Loucy (cell line): ENCODE measurements around the gene SP6.

Source experiments
- H2AFZ ChIP-seq: fragments of 200-600 bp; sonication (generic); 2 replicates; pipeline ENCODE4 v1.6.0; 2016; ENCODE audit warnings: antibody characterized with exemption, mild to moderate bottlenecking, low read length, moderate library complexity
- H3F3A ChIP-seq: fragments of 200-600 bp; 2 replicates; pipeline ENCODE4 v1.6.0; 2016; ENCODE audit warnings: antibody characterized with exemption, low read depth, mild to moderate bottlenecking
- H3K27me3 ChIP-seq: fragments of 200-600 bp; sonication (generic); 2 replicates; pipeline ENCODE4 v1.6.1; 2014; ENCODE audit warnings: low read length, mild to moderate bottlenecking; ENCODE audit not compliant: insufficient read depth, poor library complexity, severe bottlenecking
- H3K36me3 ChIP-seq: fragments of 200-600 bp; sonication (generic); 2 replicates; pipeline ENCODE4 v1.6.1; 2016; ENCODE audit warnings: low read length; ENCODE audit not compliant: insufficient read depth
- H3K4me1 ChIP-seq: fragments of 200-600 bp; sonication (generic); 2 replicates; pipeline ENCODE4 v1.5.1; 2014; ENCODE audit warnings: low read length, mild to moderate bottlenecking; ENCODE audit not compliant: insufficient read depth, poor library complexity, severe bottlenecking
- H3K4me2 ChIP-seq: fragments of 200-600 bp; sonication (generic); 2 replicates; pipeline ENCODE4 v1.6.0; 2014; ENCODE audit warnings: antibody characterized with exemption, low read length, low read depth, mild to moderate bottlenecking; ENCODE audit not compliant: poor library complexity, severe bottlenecking
- H3K4me3 ChIP-seq: fragments of 200-600 bp; sonication (generic); 2 replicates; pipeline ENCODE4 v1.5.1; 2014; ENCODE audit warnings: low read length, mild to moderate bottlenecking, mixed read lengths; ENCODE audit not compliant: poor library complexity, severe bottlenecking
- H3K79me2 ChIP-seq: fragments of 200-600 bp; sonication (generic); 2 replicates; pipeline ENCODE4 v1.6.1; 2014; ENCODE audit warnings: low read length; ENCODE audit not compliant: insufficient read depth
- H3K9ac ChIP-seq: fragments of 200-600 bp; sonication (generic); 2 replicates; pipeline ENCODE4 v1.6.0; 2014; ENCODE audit warnings: mild to moderate bottlenecking, low read depth, low read length, moderate library complexity; ENCODE audit not compliant: poor library complexity, severe bottlenecking
- H3K9me2 ChIP-seq: fragments of 200-600 bp; sonication (generic); replicated peaks from 2 replicates; pipeline ENCODE4 v1.6.1; 2016; ENCODE audit warnings: low read depth, low read length, mixed read lengths
- H3K9me3 ChIP-seq: fragments of 200-600 bp; sonication (generic); 2 replicates; pipeline ENCODE4 v1.6.1; 2014; ENCODE audit warnings: mild to moderate bottlenecking, antibody characterized with exemption, low read length, low read depth; ENCODE audit not compliant: insufficient read depth
- H4K20me1 ChIP-seq: fragments of 200-600 bp; sonication (generic); 2 replicates; pipeline ENCODE4 v1.6.0; 2014; ENCODE audit warnings: antibody characterized with exemption, low read length, mild to moderate bottlenecking; ENCODE audit not compliant: insufficient read depth, poor library complexity, severe bottlenecking
- CTCF ChIP-seq: fragments of 200-600 bp; sonication (generic); conservative IDR thresholded peaks from 2 replicates; pipeline ENCODE4 v1.5.1; 2014; ENCODE audit warnings: mild to moderate bottlenecking, antibody characterized with exemption, low read length
- EZH2phosphoT487 ChIP-seq: fragments of 200-600 bp; IDR thresholded peaks from 2 replicates; pipeline ENCODE4 v1.6.1; 2018; ENCODE audit warnings: antibody characterized with exemption, mild to moderate bottlenecking, moderate library complexity, borderline replicate concordance

The SP6 gene

DNA sequence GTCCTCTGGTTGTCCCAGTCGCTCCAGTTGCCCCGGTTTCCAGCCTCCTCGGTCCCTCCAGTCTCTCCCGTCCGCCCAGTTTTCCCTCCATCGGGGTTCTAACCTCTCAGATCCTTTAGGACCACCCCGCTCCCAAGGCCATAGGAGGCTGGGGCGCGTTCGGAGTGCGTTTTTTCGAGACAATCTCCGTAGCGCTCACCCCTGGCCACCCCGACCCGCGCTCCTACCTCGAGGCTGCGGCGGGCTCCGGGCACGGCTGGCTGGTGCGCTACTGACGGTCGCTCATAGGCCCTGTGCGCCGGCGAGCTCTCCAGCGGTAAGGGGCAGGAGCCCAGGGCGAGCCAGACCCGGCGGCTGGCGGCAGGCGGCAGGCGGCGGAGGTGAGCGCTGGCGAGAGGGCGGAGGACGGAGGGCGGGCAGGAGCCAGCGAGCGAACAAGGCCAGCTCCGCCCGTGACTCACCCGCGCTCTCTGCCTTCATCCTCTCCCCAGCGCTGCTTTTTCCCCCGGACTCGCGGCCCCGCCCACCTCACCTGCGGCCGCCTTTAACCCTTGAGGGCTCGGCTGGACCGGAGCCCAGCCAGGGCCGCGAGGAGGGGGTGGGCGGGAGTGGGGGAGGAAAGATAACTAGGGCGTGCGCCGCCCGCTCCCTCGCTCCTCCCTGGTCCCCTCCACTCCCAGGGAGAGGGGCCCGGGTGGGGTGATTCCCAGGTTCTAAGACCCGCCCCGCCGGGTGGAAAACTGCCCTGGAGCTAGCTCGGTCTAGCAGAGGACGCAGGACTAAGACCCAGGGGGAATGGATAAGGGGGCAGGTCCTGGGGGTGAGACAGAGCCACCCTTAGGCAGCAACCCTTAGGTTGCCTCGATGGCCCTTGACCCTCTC lies at the start of gene SP6:
TSS of gene SP6 (minus strand) at position 472 of the 882 bp plus-strand sequence. CDS start 2,734 bp downstream, outside the sequence.
- Histone ChIP-seq H3F3A (no peaks in the 10 kb centered on the region), H3K36me3 (no peaks in the 10 kb centered on the region), H3K9me2 (no peaks in the 10 kb centered on the region), H3K79me2 (no peaks in the 10 kb centered on the region), H3K27me3 (peaks cover 14% of the 10 kb centered on the region), H3K4me3 (no peak within 1 kb of the TSS), H3K4me1 (no peaks in the 10 kb centered on the region), H3K9me3 (no peaks in the 10 kb centered on the region), H3K9ac (no peak within 1 kb of the TSS), H2AFZ (no peak within 1 kb of the TSS), H3K4me2 (no peak within 1 kb of the TSS), H4K20me1 (no peaks in the 10 kb centered on the region)
- no peak for TF ChIP-seq EZH2phosphoT487
- no peak for TF ChIP-seq CTCF

GRCh38 chr17:47899643-47900042 lies 48.7 kb upstream of the SP6 start:
- Histone ChIP-seq H3K4me1 (peaks cover 24% of the 10 kb centered on the region), H3K4me2 (peak overlapping the region; percentile 3), H3K27me3 (no peaks in the 10 kb centered on the region), H3K4me3 (no peak overlapping the region), H3F3A (no peaks in the 10 kb centered on the region), H2AFZ (no peak overlapping the region), H3K9me2 (no peaks in the 10 kb centered on the region), H4K20me1 (peaks cover 5% of the 10 kb centered on the region), H3K9ac (no peak overlapping the region), H3K36me3 (no peaks in the 10 kb centered on the region), H3K79me2 (peaks cover 34% of the 10 kb centered on the region), H3K9me3 (no peaks in the 10 kb centered on the region)
- TF ChIP-seq EZH2phosphoT487: no peak
- no peak for TF ChIP-seq CTCF

GRCh38 chr17:47898241-47898640 lies 47.3 kb upstream of the SP6 start:
- peak overlapping the region; percentile 99 for H3K9ac ChIP-seq
- peaks cover 30% of the 10 kb centered on the region for H3K4me1 ChIP-seq
- H3F3A ChIP-seq: no peaks in the 10 kb centered on the region
- peak overlapping the region; percentile 99 for H3K4me2 ChIP-seq
- H3K27me3 ChIP-seq: no peaks in the 10 kb centered on the region
- H4K20me1 ChIP-seq: peaks cover 5% of the 10 kb centered on the region
- H3K36me3 ChIP-seq: no peaks in the 10 kb centered on the region
- H3K4me3 ChIP-seq: peak overlapping the region; percentile 100
- peaks cover 39% of the 10 kb centered on the region for H3K79me2 ChIP-seq
- no peaks in the 10 kb centered on the region for H3K9me2 ChIP-seq
- H2AFZ ChIP-seq: no peak overlapping the region
- TF ChIP-seq EZH2phosphoT487 (no peak), CTCF (no peak)
- H3K9me3 ChIP-seq: no peaks in the 10 kb centered on the region
